Progenitor cell of endocrine pancreas (in vitro differentiated cells): ENCODE data around the gene OSER1. TPM values are rescaled to one million over a fixed set of nuclear protein-coding genes. Genes with fewer than 3 reads are reported as not detected.

Experiments used
- DNase-seq: peaks from one replicate; pipeline ENCODE4 v3.0.0; 2021; ENCODE audit warnings: low spot score; ENCODE audit not compliant: unreplicated experiment
- H3K27ac Mint-ChIP-seq: 2 replicates; pipeline ENCODE4 v1.8.0; 2021; ENCODE audit warnings: mild to moderate bottlenecking, moderate library complexity, mixed read lengths
- H3K27me3 Mint-ChIP-seq: 2 replicates; pipeline ENCODE4 v1.8.0; 2021; ENCODE audit warnings: mixed read lengths
- H3K36me3 Mint-ChIP-seq: 2 replicates; pipeline ENCODE4 v1.8.0; 2022; ENCODE audit warnings: mixed read lengths; ENCODE audit not compliant: insufficient read depth
- H3K4me1 Mint-ChIP-seq: 2 replicates; pipeline ENCODE4 v1.8.0; 2021; ENCODE audit warnings: low read depth, mixed read lengths
- H3K4me3 Mint-ChIP-seq: 2 replicates; pipeline ENCODE4 v1.8.0; 2021; ENCODE audit warnings: low read depth, mild to moderate bottlenecking, moderate library complexity, mixed read lengths
- H3K9me3 Mint-ChIP-seq: 2 replicates; pipeline ENCODE4 v1.8.0; 2021; ENCODE audit warnings: low read depth, mixed read lengths
- CTCF ChIP-seq: fragments of 200-600 bp; sonication (generic); IDR thresholded peaks from one replicate; pipeline ENCODE4 v1.5.0; 2021; ENCODE audit warnings: antibody characterized with exemption, mild to moderate bottlenecking; ENCODE audit not compliant: unreplicated experiment
- total RNA-seq: library from RNA; stranded (reverse); gene quantifications from 2 replicates; pipeline ENCODE4 v1.2.1, GENCODE V29; 2021

The OSER1 gene
- total RNA-seq, 1 donor from 2014 or later, result 35.0 TPM

- no peak for DNase-seq
- H3K27me3 Mint-ChIP-seq, result peaks cover 23% of the 10 kb centered on the region
- no peaks in the 10 kb centered on the region for H3K36me3 Mint-ChIP-seq
- no peak for TF ChIP-seq CTCF
- no peak overlapping the region for H3K27ac Mint-ChIP-seq
- H3K4me3 Mint-ChIP-seq, result no peak overlapping the region
- no peaks in the 10 kb centered on the region for H3K9me3 Mint-ChIP-seq
- no peaks in the 10 kb centered on the region for H3K4me1 Mint-ChIP-seq
These were observed 37.5 kb downstream of the OSER1 start for GRCh38 chr20:44173116-44173515.

- H3K27ac Mint-ChIP-seq, result no peak overlapping the region
- no peaks in the 10 kb centered on the region for H3K36me3 Mint-ChIP-seq
- no peak overlapping the region for H3K4me3 Mint-ChIP-seq
- peaks cover 23% of the 10 kb centered on the region for H3K27me3 Mint-ChIP-seq
- DNase-seq, result no peak
- H3K9me3 Mint-ChIP-seq, result no peaks in the 10 kb centered on the region
- no peak for TF ChIP-seq CTCF
- H3K4me1 Mint-ChIP-seq, result no peaks in the 10 kb centered on the region
These were observed 38.0 kb downstream of the OSER1 start for GRCh38 chr20:44172572-44172950.

- H3K4me1 Mint-ChIP-seq, result no peaks in the 10 kb centered on the region
- no peak for TF ChIP-seq CTCF
- H3K4me3 Mint-ChIP-seq, result no peak overlapping the region
- H3K9me3 Mint-ChIP-seq, result no peaks in the 10 kb centered on the region
- H3K27ac Mint-ChIP-seq, result no peak overlapping the region
- DNase-seq, result no peak
- peaks cover 25% of the 10 kb centered on the region for H3K27me3 Mint-ChIP-seq
- H3K36me3 Mint-ChIP-seq, result no peaks in the 10 kb centered on the region
These were observed 38.6 kb downstream of the OSER1 start for GRCh38 chr20:44171775-44172571.

- no peak for TF ChIP-seq CTCF
- Mint-ChIP-seq H3K4me3 (no peak overlapping the region), H3K27me3 (peaks cover 28% of the 10 kb centered on the region), H3K9me3 (no peaks in the 10 kb centered on the region), H3K4me1 (no peaks in the 10 kb centered on the region), H3K36me3 (no peaks in the 10 kb centered on the region), H3K27ac (no peak overlapping the region)
- DNase-seq, result no peak
These were observed 39.7 kb downstream of the OSER1 start for GRCh38 chr20:44170816-44171410.

- TF ChIP-seq CTCF, result no peak
- H3K4me3 Mint-ChIP-seq, result no peak overlapping the region
- H3K9me3 Mint-ChIP-seq, result no peaks in the 10 kb centered on the region
- H3K27ac Mint-ChIP-seq, result no peak overlapping the region
- no peak for DNase-seq
- H3K36me3 Mint-ChIP-seq, result no peaks in the 10 kb centered on the region
- no peaks in the 10 kb centered on the region for H3K4me1 Mint-ChIP-seq
- H3K27me3 Mint-ChIP-seq, result peaks cover 38% of the 10 kb centered on the region
These were observed 42.8 kb downstream of the OSER1 start for GRCh38 chr20:44167736-44168135.
